RWPE1 (cell line): ENCODE measurements around the gene MAPK4.

ENCODE experiments used
- CTCF ChIA-PET: fragments of 350-600 bp; sonication (Branson Sonifier 250); formaldehyde crosslinking; extraction: SDS; loops from one replicate; lab custom pipeline; 2021; lab: Yijun Ruan, JAX
- POLR2A ChIA-PET: fragments of 400-600 bp; formaldehyde crosslinking; extraction: SDS; loops from one replicate; lab custom pipeline; 2020; ENCODE audit warnings: antibody characterized with exemption; ENCODE audit not compliant: low non-redundant PET; lab: Yijun Ruan, JAX
- DNase-seq: peaks from one replicate; pipeline ENCODE4 v3.0.0; 2012; ENCODE audit warnings: low spot score
- H3K27ac ChIP-seq: fragments of 450-650 bp; 2 replicates; pipeline ENCODE4 v1.5.1; 2017
- TF ChIP-seq, protein P1 (sequence below): fragments of 450-650 bp; conservative IDR thresholded peaks from 2 replicates; pipeline ENCODE4 v1.5.1; 2017; ENCODE audit warnings: low read depth, mild to moderate bottlenecking

MAPK4 gene

DNA sequence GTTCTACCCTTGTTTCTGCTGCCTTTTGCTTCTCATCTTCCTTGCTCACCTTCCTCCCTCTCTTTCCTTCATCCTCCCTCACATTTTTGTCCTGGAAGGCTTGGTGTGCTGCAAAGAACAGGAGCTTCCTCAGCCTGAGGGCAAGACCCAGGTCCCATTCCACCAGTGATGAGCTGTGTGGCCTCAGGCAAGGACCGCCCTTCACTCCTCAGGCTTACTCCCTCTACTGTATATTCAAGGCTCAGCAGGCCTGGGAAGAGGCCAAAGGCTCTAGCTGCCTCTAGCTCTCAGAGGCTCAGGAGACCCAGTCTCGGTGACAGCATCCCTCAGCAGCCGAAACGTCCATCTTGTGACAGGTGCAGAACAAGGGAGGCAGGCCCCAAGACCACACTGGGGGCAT lies 162.4 kb downstream of the MAPK4 start:
- POLR2A ChIA-PET, result no interaction called here
- TF ChIP-seq, protein P1, sequence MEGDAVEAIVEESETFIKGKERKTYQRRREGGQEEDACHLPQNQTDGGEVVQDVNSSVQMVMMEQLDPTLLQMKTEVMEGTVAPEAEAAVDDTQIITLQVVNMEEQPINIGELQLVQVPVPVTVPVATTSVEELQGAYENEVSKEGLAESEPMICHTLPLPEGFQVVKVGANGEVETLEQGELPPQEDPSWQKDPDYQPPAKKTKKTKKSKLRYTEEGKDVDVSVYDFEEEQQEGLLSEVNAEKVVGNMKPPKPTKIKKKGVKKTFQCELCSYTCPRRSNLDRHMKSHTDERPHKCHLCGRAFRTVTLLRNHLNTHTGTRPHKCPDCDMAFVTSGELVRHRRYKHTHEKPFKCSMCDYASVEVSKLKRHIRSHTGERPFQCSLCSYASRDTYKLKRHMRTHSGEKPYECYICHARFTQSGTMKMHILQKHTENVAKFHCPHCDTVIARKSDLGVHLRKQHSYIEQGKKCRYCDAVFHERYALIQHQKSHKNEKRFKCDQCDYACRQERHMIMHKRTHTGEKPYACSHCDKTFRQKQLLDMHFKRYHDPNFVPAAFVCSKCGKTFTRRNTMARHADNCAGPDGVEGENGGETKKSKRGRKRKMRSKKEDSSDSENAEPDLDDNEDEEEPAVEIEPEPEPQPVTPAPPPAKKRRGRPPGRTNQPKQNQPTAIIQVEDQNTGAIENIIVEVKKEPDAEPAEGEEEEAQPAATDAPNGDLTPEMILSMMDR, result no peak
- CTCF ChIA-PET, result no interaction called here
- no peak for DNase-seq
- no peak overlapping the region for H3K27ac ChIP-seq

DNA sequence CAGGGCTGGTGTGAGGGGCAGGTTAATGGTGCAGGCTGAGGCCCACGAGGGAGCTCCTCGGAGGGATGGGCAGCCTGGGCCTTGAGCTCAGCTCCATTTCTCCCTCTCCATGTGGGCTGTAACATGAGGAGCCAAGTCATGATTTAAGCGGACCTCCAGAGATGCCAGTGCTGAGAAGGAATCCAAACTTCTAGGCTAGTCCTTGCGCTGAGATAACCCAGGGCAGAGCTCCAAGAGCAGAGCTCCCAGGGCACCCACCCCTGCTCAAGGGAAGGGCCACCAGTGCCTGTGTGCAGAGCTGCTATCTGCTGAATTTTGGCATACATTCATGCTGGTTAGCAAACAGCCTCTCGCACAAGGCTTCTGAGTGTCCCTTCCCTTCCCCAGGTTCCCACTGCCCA lies 164.9 kb downstream of the MAPK4 start:
- TF ChIP-seq, protein P1, result no peak
- CTCF ChIA-PET, result no interaction called here
- POLR2A ChIA-PET, result no interaction called here
- no peak for DNase-seq
- H3K27ac ChIP-seq, result no peak overlapping the region

DNA sequence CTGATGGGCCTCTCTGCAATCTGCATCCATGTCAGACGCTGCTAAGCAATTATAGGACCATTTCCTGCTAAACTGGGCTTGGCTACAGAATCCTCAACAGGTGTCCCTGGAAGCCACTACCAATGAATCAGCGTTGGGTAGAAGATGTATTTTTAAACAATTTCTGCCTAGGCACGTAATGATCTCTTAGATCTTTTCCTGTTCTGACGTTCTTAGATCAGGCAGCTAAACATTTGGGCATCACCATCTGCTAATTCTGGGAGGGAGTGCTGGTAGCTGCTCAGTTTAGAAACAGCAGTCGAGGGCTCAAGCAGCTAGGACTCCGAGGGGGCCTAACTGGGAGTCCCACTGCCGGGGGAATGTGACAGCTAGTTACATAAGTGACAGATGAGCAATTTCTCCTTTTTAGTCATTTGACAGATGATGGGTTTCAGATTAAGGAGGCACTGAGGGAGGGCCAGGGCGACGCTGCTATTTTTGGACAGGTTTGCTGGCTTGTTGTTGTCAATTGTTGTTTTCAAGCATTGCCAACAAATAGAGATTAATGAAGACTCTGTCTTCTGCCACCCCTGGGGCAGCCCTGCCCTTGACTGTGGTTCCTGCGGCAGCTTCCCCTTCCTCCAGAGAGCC lies 167.2 kb downstream of the MAPK4 start:
- ChIA-PET CTCF (interaction anchor here (0.6 kb wide), 1 partner anchor 152 kb away, joined by 3 read pairs; the partner anchor contains the start of gene ME2), POLR2A (no interaction called here)
- TF ChIP-seq, protein P1, result no peak
- DNase-seq, result no peak
- H3K27ac ChIP-seq, result no peak overlapping the region

DNA sequence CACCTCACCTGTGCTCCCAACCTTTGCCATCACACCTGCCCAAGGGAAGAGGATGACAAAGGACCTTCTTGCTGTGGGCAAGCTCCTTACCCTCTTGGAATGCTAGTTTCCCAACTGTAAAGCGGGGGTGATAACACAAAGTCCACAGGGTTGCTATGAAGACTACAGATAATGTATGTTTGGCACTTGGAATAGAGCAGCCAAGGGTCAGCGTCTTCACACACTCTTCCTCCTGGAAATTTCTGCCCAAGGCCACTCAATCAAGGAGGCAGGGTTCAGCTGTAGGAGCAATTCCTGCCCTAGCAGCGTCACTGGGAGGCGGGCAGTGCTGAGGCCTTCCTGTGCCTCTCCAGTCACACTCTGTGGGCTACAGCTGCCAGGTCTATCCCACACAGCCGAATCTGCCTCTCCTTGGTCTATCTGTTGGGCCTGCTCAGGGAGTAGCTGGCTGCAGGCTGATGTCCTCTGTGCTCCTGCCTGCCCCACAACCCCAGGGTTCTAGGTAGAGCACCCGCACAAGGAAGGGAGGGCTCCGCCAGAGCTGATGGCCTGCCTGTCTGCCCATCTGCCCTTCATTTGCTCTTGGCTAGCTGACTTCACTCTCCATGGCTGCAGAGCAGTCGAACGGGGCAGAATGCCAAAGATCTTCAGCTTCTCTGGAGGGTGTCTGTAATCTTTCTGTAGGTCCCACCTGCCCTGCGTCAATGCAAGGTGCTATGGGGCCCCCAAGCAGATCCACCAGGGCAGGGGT lies 168.0 kb downstream of the MAPK4 start:
- ChIA-PET POLR2A (no interaction called here), CTCF (interaction anchor here (0.6 kb wide), 1 partner anchor 151 kb away, joined by 3 read pairs; the partner anchor contains the start of gene ME2)
- no peak overlapping the region for H3K27ac ChIP-seq
- no peak for DNase-seq
- TF ChIP-seq, protein P1, result no peak

DNA sequence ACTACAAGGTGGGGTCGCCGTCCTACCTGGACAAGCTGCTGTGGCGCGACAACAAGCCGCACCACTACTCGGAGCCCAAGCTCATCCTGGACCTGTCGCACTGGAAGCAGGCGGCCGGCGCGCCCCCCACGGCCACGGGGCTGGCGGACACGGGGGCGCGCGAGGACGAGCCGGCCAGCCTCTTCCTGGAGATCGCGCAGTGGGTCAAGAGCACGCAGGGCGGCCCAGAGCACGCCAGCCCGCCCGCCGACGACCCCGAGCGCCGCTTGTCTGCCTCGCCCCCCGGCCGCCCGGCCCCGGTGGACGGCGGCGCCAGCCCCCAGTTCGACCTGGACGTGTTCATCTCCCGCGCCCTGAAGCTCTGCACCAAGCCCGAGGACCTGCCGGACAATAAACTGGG lies 169.5 kb downstream of the MAPK4 start:
- CTCF ChIA-PET, result no interaction called here

DNA sequence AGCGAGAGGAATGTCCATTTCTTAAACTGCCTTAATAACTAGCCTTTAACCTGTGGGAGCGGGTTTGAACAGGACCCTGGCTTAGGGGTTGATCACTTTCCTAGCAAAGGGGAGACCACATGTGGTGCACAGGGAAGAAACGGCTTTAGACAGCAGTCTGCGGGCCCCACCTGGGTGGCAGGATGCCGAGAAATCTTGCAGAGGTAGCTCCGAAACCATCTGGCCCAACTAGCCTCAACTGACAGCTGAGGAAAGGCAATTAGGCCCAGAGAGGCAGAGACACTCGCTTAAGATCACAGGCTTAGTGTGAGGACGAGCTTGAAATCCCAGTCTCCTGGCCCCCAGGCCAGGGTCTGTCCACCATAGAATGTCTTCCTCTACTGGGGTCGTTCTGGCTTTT lies 170.1 kb downstream of the MAPK4 start:
- no peak overlapping the region for H3K27ac ChIP-seq
- TF ChIP-seq, protein P1, result no peak
- no peak for DNase-seq
- ChIA-PET CTCF (no interaction called here), POLR2A (no interaction called here)

More for the DNA sequence above, 169.5 kb downstream of the MAPK4 start:
- POLR2A ChIA-PET, result no interaction called here
- TF ChIP-seq, protein P1, result no peak
- no peak overlapping the region for H3K27ac ChIP-seq
- no peak for DNase-seq
